ENCODE data around the gene ANKFY1. TPM values are rescaled to one million over a fixed set of nuclear protein-coding genes. Genes with fewer than 3 reads are reported as not detected.

Gene ANKFY1
- polyA plus RNA-seq, 1 of the 3 experiments (the other 2 are of a cell fraction), result 29.6 TPM

DNA sequence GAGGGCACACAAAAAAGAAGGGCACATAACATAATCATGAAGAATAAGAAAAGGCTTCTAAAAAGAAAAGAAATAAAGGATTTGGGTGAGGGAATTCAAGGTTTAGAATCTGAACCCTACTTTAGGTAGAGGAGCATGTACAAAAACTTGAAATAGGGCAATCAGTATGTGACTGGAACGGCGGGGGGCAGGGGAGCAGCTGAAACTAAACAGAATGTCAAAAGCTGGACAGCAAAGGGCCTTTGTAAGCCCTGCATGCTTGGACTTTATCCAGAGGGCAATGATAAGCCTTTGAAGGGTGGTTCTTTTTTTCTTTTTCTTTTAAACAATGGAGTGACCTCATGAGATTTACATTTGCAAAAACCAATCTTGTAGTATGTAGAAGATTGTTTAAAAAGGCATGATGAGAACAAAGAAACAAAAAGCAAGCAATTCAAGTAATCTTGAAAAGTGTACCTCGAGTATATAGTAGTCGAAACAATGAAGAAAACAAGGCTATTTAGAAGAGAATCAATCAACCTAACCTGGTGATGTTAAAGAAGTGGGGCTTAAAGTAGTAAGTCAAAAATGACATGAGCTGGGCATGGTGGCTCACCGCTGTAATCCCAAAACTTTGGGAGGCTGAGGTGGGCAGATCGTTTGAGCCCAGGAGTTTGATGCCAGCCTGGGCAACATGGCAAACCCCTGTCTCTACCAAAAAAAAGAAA, 46.7 kb upstream of the ANKFY1 start:
- H3K27ac ChIP-seq (ENCODE audit: low read depth in 2 of 2, low read length in 1 of 2), result no peak overlapping the region
- peaks cover 0 to 11% of the 10 kb centered on the region in 2 experiments for H3K36me3 ChIP-seq (replicated peaks in 1 of 2; ENCODE audit: control insufficient read depth in 1 of 2, insufficient read depth in 2 of 2, low read length in 1 of 2)
- POLR2A ChIA-PET, result no interaction called here
- no peaks in the 10 kb centered on the region for H3K9me3 ChIP-seq
- WGBS (ENCODE audit: low lambda C conversion rate), result 96% methylated on average over 6 of the region's 6 CpGs
- peaks cover 5% of the 10 kb centered on the region for H3F3A ChIP-seq (replicated peaks; ENCODE audit: insufficient read depth)
- H3K9me2 ChIP-seq, result no peaks in the 10 kb centered on the region
- no peak overlapping the region for H3K9ac ChIP-seq
- H4K20me1 ChIP-seq (ENCODE audit: insufficient read depth), result peaks cover 70% of the 10 kb centered on the region
- no peaks in the 10 kb centered on the region for H3K27me3 ChIP-seq (ENCODE audit: insufficient read depth)
- peaks cover 0 to 6% of the 10 kb centered on the region in 2 experiments; a peak in 3 of 4 replicates for H3K4me1 ChIP-seq (ENCODE audit: control insufficient read depth in 1 of 2, insufficient read depth in 2 of 2, low read depth in 1 of 2, low read length in 1 of 2)
- TF ChIP-seq, protein P1, sequence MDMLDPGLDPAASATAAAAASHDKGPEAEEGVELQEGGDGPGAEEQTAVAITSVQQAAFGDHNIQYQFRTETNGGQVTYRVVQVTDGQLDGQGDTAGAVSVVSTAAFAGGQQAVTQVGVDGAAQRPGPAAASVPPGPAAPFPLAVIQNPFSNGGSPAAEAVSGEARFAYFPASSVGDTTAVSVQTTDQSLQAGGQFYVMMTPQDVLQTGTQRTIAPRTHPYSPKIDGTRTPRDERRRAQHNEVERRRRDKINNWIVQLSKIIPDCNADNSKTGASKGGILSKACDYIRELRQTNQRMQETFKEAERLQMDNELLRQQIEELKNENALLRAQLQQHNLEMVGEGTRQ (IDR thresholded peaks at IDR 0.05; ENCODE audit: borderline replicate concordance, low read depth, low read length), result no peak
- TF ChIP-seq RXRA (IDR thresholded peaks at IDR 0.05; ENCODE audit: borderline replicate concordance, low read depth) (no peak), SIN3A (IDR thresholded peaks at IDR 0.05; ENCODE audit: borderline replicate concordance, low read depth, low read length) (no peak), RAD21 (IDR thresholded peaks at IDR 0.05; ENCODE audit: low read length) (no peak), GABPA (IDR thresholded peaks at IDR 0.05; ENCODE audit: low read depth) (no peak), FOXM1 (IDR thresholded peaks at IDR 0.05; ENCODE audit: low read depth) (no peak), RFX5 (IDR thresholded peaks at IDR 0.05; ENCODE audit: low read length) (no peak)
- no peak overlapping the region for H3K4me3 ChIP-seq (ENCODE audit: low read depth in 2 of 2, low read length in 1 of 2)
- DNase-seq, result no peak
- H2AFZ ChIP-seq (ENCODE audit: low read depth), result no peak overlapping the region
- no peak overlapping the region for H3K4me2 ChIP-seq
- CTCF ChIA-PET, result interaction anchor here (1.1 kb wide), 1 partner anchor 12 kb away, joined by 3 read pairs; no protein-coding TSS in a partner anchor
- peaks cover 98% of the 10 kb centered on the region for H3K79me2 ChIP-seq (ENCODE audit: insufficient read depth)

DNA sequence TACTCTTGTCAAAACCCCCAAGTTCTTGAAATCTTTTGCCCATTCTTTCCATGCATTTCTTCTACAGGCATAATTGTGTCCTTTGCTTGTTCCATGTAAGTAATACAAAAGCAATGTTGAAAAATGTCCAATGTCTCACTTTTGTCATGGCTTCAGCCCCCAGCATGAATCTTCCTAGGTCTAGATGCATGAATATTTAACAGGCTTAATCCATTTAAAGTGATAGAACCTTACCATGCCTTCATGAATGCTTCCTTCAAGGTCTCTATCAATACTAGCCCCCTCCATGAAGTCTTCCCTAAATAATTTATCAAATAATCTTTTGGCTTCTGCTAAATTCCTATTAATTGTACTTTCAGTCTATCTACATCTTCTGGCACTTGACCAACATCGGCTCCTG, 46.1 kb upstream of the ANKFY1 start:
- Histone ChIP-seq H3K9me2 (no peaks in the 10 kb centered on the region), H3K36me3 (replicated peaks in 1 of 2; ENCODE audit: control insufficient read depth in 1 of 2, insufficient read depth in 2 of 2, low read length in 1 of 2) (peaks cover 0 to 11% of the 10 kb centered on the region in 2 experiments), H3K4me2 (no peak overlapping the region), H3K79me2 (ENCODE audit: insufficient read depth) (peaks cover 98% of the 10 kb centered on the region), H3K27me3 (ENCODE audit: insufficient read depth) (no peaks in the 10 kb centered on the region), H3K27ac (ENCODE audit: low read depth in 2 of 2, low read length in 1 of 2) (no peak overlapping the region), H3F3A (replicated peaks; ENCODE audit: insufficient read depth) (peaks cover 5% of the 10 kb centered on the region), H3K9me3 (no peaks in the 10 kb centered on the region), H3K4me3 (ENCODE audit: low read depth in 2 of 2, low read length in 1 of 2) (no peak overlapping the region), H3K4me1 (ENCODE audit: control insufficient read depth in 1 of 2, insufficient read depth in 2 of 2, low read depth in 1 of 2, low read length in 1 of 2) (peaks cover 0 to 6% of the 10 kb centered on the region in 2 experiments; a peak in 3 of 4 replicates), H4K20me1 (ENCODE audit: insufficient read depth) (peaks cover 70% of the 10 kb centered on the region), H2AFZ (ENCODE audit: low read depth) (no peak overlapping the region), H3K9ac (no peak overlapping the region)
- TF ChIP-seq RFX5 (IDR thresholded peaks at IDR 0.05; ENCODE audit: low read length) (no peak), CHD2 (IDR thresholded peaks at IDR 0.05; ENCODE audit: low read length, partially characterized antibody) (no peak), FOXJ3 (CRISPR knock-in tag; IDR thresholded peaks at IDR 0.05) (no peak), EP300 (IDR thresholded peaks at IDR 0.05; ENCODE audit: borderline replicate concordance in 1 of 2, low read depth in 1 of 2, low read length in 1 of 2) (no peak), EZH2phosphoT487 (IDR thresholded peaks at IDR 0.05; ENCODE audit: borderline replicate concordance, low read depth) (no peak), GABPA (IDR thresholded peaks at IDR 0.05; ENCODE audit: low read depth) (no peak), TCF12 (IDR thresholded peaks at IDR 0.05) (no peak), MEF2A (IDR thresholded peaks at IDR 0.05; ENCODE audit: borderline replicate concordance, low read depth) (no peak), SMC3 (IDR thresholded peaks at IDR 0.05; ENCODE audit: low read depth, low read length) (no peak), MXI1 (IDR thresholded peaks at IDR 0.05; ENCODE audit: low read depth, low read length) (no peak), RAD21 (IDR thresholded peaks at IDR 0.05; ENCODE audit: low read length) (no peak), NRF1 (IDR thresholded peaks at IDR 0.05; ENCODE audit: low read depth, low read length) (no peak), JUND (IDR thresholded peaks at IDR 0.05) (no peak), SIN3A (IDR thresholded peaks at IDR 0.05; ENCODE audit: borderline replicate concordance, low read depth, low read length) (no peak), RCOR1 (IDR thresholded peaks at IDR 0.05; ENCODE audit: low read length) (no peak)
- TF ChIP-seq, protein P2, sequence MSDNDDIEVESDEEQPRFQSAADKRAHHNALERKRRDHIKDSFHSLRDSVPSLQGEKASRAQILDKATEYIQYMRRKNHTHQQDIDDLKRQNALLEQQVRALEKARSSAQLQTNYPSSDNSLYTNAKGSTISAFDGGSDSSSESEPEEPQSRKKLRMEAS (IDR thresholded peaks at IDR 0.05; ENCODE audit: low read depth), result no peak
- TF ChIP-seq, protein P1 (IDR thresholded peaks at IDR 0.05; ENCODE audit: borderline replicate concordance, low read depth, low read length), result no peak
- CTCF ChIA-PET, result no interaction called here
- 95% methylated on average over 1 of the region's 1 CpG for WGBS (ENCODE audit: low lambda C conversion rate)
- POLR2A ChIA-PET, result no interaction called here
- DNase-seq, result no peak

Measured in SK-N-SH (cell line).